Memory B cell (primary cell): Measurements from ENCODE around the gene ZNF595.
"Not testable (repeated sequence)": the region's sequence is repeated elsewhere in the genome, so short reads cannot be mapped to it uniquely, and the experiment has no call there.

Source experiments
- ATAC-seq: fragments of 150-1000 bp; cut with Tn5 transposase; 2 replicates; pipeline ENCODE4 v1.10.0; 2021; ENCODE audit warnings: low read depth, mild to moderate bottlenecking, moderate library complexity
- DNase-seq, 2 donors: peaks; one replicate each; pipeline ENCODE4 v3.0.0; 2022; ENCODE audit warnings: low spot score in 2 of 2
- H3K27ac Mint-ChIP-seq: one replicate; pipeline ENCODE4 v1.8.0; 2022; ENCODE audit warnings: mild to moderate bottlenecking, moderate library complexity, mixed read lengths
- H3K27me3 Mint-ChIP-seq: one replicate; pipeline ENCODE4 v1.8.0; 2022; ENCODE audit warnings: mixed read lengths
- H3K36me3 Mint-ChIP-seq: one replicate; pipeline ENCODE4 v1.8.0; 2022; ENCODE audit warnings: mild to moderate bottlenecking, mixed read lengths
- H3K4me1 Mint-ChIP-seq: one replicate; pipeline ENCODE4 v1.8.0; 2022; ENCODE audit warnings: mixed read lengths
- H3K4me3 Mint-ChIP-seq: one replicate; pipeline ENCODE4 v1.8.0; 2022; ENCODE audit warnings: mild to moderate bottlenecking, moderate library complexity, mixed read lengths
- H3K9me3 Mint-ChIP-seq: one replicate; pipeline ENCODE4 v1.8.0; 2022; ENCODE audit warnings: mixed read lengths

Gene ZNF595

DNA sequence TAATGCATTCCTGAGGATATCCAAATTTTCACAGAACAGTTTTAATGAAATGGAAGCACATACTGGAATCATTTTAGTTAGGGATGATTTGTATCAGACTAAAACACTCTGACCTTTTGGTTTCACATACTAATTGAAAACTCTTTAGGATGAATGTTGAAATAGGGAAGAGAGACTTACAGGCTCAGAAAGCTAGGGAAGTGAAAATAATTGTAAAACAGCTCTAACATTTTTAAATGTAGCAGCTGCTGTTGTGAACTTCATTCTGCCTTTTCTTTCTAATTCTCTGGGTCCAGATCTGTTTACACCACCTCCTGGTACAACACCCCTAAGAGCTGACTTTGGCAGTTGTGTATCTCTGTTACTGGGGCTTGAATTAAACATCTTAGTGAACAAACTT lies 9.7 kb upstream of the ZNF595 start:
- not testable (repeated sequence) for H3K27ac Mint-ChIP-seq, H3K4me3 Mint-ChIP-seq, H3K9me3 Mint-ChIP-seq, H3K4me1 Mint-ChIP-seq, DNase-seq, H3K36me3 Mint-ChIP-seq, H3K27me3 Mint-ChIP-seq
- peak; percentile 55 for ATAC-seq

DNA sequence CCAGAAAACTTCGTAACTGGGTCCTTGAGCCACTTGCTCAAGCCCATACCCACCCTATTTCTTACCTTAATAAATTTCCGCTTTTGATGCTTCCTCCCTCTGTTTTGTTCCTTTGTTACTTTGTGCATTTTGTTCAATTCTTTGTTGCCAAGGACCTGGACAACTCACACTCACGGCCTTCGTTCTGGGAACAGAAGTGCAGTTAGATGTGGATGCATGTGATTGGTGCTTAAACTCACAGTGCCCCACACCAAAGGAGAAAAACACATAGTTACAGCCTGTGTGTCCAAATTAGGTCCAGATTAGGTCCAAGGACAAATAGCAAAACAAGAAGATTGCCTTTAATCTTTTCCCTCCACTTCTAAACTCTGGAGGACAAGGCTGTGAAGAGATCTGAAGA lies 1.9 kb upstream of the ZNF595 start:
- H3K9me3 Mint-ChIP-seq, H3K36me3 Mint-ChIP-seq, H3K4me3 Mint-ChIP-seq, H3K27me3 Mint-ChIP-seq, ATAC-seq, H3K4me1 Mint-ChIP-seq, DNase-seq, H3K27ac Mint-ChIP-seq: not testable (repeated sequence)

DNA sequence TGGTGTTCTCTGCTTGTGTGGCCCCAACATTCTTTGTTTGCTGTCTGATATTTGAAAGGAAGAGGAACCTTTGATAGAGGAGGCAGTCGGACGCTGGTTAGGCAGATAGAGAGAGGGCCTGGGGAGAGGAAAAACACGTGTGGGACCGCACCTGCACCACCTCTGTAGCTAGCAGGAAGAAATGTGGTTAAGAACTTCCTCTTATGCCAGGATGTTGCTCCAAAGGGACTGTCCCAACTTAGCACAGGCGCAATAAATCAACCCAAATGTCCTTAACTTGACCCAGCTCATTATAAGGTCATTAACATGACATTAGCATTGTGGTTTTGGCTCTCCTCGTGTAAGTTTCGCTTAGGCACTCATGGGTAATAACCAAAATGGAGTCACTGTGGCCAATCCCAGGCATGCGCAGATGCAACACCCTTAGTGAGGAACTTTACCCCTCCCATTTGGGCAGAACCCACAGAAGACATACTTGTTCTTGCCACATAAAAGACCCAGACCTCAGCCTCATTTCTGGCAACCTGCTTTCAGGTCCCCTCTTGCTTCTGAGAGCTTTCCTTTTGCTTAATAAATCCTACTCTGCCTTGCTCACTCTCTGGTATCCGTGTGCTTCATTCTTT lies 1.4 kb upstream of the ZNF595 start:
- H3K4me1 Mint-ChIP-seq, H3K9me3 Mint-ChIP-seq, H3K4me3 Mint-ChIP-seq, H3K27me3 Mint-ChIP-seq, H3K27ac Mint-ChIP-seq, H3K36me3 Mint-ChIP-seq: not testable (repeated sequence)
- ATAC-seq (peak; percentile 79), DNase-seq (peak in 1 of 2 donors; percentile 43)

DNA sequence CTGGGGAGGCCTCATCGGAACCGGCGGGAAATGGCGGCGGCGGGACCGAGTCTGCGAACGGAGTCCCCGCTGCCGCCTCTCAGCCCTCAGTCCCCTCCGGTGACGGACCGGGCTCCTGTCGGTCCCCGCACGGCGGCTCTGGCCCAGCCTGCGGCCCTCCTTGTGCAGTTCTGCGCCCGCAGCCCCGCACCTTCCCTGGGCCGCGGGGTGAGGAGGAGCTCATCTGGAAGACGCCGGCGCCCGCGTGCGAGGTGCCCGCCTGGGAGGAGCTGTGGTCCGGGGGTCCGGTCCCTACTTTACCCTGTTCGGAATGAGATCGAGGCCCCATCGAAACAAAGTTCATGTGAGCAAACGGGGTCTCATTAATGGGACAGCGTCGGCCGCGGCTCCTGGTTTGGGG lies 400 bp downstream of the ZNF595 start:
- H3K36me3 Mint-ChIP-seq, DNase-seq, H3K4me1 Mint-ChIP-seq, ATAC-seq, H3K27ac Mint-ChIP-seq, H3K27me3 Mint-ChIP-seq, H3K9me3 Mint-ChIP-seq, H3K4me3 Mint-ChIP-seq: not testable (repeated sequence)

DNA sequence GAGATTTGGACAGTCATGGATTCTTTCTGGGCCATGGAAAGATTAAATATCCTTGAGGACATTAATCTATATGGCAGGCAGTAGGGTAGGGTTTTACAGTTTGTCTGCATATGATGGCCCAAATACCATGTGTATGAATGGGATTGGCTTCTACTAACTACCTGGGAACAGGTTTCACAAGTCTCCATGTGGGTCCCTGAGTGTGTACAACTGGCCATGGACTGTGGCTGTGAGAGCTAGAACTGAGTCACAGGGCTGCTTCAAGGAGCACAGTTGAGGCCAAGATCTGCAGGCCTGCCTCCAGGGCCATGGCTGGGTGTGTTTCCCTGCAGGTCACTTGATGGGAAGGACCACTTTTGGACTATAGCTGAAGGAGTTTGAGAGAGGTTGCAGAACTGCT lies 11.6 kb downstream of the ZNF595 start:
- not testable (repeated sequence) for H3K27ac Mint-ChIP-seq, H3K9me3 Mint-ChIP-seq, H3K4me3 Mint-ChIP-seq, DNase-seq, H3K27me3 Mint-ChIP-seq, ATAC-seq, H3K4me1 Mint-ChIP-seq
- peaks cover 13% of the 10 kb centered on the region for H3K36me3 Mint-ChIP-seq

DNA sequence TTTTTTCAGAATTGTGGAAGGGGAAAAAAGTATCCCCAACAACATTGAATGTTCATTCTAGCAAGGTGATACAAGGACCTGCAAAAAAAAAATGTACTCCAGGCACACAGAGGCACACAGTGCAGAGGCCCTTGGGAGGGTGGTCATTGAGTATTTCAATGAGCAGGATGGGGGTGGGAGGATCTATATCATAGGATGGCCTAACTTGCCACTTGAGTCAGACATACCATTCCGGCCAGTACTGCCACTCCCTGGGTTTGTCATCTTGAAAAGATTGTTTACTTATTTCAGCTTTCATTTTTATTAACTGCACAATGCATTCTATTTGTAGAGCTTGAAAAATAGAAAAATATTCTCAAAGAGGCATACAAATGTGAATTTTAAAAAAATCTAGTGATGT lies 18.7 kb downstream of the ZNF595 start:
- DNase-seq = no peak
- Mint-ChIP-seq H3K4me3 (no peak overlapping the region), H3K9me3 (peaks cover 30% of the 10 kb centered on the region), H3K4me1 (no peaks in the 10 kb centered on the region), H3K36me3 (peaks cover 60% of the 10 kb centered on the region), H3K27ac (no peak overlapping the region), H3K27me3 (no peaks in the 10 kb centered on the region)
- no peak for ATAC-seq

DNA sequence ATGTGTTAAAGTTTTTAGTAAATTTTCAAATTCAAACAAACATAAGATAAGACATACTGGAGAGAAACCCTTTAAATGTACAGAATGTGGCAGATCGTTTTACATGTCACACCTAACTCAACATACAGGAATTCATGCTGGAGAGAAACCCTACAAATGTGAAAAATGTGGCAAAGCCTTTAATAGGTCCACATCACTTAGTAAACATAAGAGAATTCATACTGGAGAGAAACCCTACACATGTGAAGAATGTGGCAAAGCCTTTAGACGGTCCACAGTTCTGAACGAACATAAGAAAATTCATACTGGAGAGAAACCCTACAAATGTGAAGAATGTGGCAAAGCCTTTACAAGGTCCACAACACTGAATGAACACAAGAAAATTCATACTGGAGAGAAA lies 32.8 kb downstream of the ZNF595 start:
- ATAC-seq (no peak), DNase-seq (no peak)
- H3K27ac Mint-ChIP-seq = no peak overlapping the region
- H3K9me3 Mint-ChIP-seq = peaks cover 21% of the 10 kb centered on the region
- H3K4me1 Mint-ChIP-seq = no peaks in the 10 kb centered on the region
- H3K36me3 Mint-ChIP-seq = peaks cover 40% of the 10 kb centered on the region
- no peaks in the 10 kb centered on the region for H3K27me3 Mint-ChIP-seq
- no peak overlapping the region for H3K4me3 Mint-ChIP-seq

DNA sequence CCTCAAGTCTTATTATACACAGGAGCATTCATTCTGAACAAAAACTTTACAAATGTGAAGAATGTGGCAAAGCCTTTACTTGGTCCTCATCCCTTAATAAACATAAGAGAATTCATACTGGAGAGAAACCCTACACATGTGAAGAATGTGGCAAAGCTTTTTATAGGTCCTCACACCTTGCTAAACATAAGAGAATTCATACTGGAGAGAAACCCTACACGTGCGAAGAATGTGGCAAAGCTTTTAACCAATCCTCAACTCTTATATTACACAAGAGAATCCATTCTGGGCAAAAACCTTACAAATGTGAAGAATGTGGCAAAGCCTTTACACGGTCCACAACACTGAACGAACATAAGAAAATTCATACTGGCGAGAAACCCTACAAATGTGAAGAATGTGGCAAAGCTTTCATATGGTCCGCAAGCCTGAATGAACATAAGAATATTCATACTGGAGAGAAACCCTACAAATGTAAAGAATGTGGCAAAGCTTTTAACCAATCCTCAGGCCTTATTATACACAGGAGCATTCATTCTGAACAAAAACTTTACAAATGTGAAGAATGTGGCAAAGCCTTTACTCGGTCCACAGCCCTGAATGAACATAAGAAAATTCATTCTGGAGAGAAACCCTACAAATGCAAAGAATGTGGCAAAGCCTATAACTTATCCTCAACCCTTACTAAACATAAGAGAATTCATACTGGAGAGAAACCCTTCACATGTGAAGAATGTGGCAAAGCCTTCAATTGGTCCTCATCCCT lies 33.6 kb downstream of the ZNF595 start:
- H3K27me3 Mint-ChIP-seq, ATAC-seq, H3K4me1 Mint-ChIP-seq, DNase-seq, H3K27ac Mint-ChIP-seq, H3K4me3 Mint-ChIP-seq: not testable (repeated sequence)
- H3K36me3 Mint-ChIP-seq = peaks cover 41% of the 10 kb centered on the region
- peaks cover 22% of the 10 kb centered on the region for H3K9me3 Mint-ChIP-seq

DNA sequence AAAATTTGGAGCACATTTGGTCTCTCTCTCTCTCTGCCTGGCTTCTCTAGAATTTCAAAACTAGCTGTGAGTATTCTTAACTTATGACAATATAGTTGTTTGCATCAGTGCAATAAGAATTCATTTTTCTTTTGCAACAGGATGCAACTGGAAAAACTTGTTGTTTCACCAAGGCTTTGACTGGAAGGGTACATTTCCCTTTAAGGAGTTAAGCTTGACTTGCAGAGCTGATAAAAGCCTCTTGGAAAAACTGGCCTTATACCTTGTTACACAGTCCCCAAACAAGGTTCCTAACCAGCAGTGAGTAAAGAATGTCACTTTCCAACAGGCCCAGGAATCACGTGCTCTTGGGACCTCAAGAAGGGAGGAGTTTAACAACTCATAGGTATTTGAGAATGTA lies 45.3 kb downstream of the ZNF595 start:
- Mint-ChIP-seq H3K9me3 (peaks cover 9% of the 10 kb centered on the region), H3K4me1 (no peaks in the 10 kb centered on the region), H3K36me3 (peaks cover 5% of the 10 kb centered on the region), H3K27ac (no peak overlapping the region), H3K27me3 (no peaks in the 10 kb centered on the region), H3K4me3 (no peak overlapping the region)
- no peak for DNase-seq
- ATAC-seq = no peak

DNA sequence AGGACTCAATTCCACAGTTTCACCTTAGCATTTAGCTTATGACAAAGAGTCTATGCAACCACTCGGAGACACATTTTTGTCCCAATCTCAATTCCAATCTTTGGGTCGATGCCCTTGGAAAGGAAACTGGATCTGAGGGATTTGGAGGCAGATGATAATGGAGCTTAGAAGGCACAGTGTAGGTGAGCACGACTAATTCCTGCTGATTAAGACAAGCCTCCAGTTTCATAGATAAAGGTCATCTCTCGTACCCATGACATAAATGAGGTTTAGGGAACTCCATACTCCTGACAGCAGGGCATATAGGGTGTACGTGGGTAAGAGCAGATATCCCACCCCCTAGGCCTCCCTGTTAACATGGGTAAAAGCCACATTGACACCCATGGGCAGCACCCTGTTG lies 46.7 kb downstream of the ZNF595 start:
- no peak overlapping the region for H3K27ac Mint-ChIP-seq
- peaks cover 5% of the 10 kb centered on the region for H3K36me3 Mint-ChIP-seq
- H3K4me3 Mint-ChIP-seq = no peak overlapping the region
- peaks cover under 1% of the 10 kb centered on the region for H3K27me3 Mint-ChIP-seq
- H3K9me3 Mint-ChIP-seq = peaks cover 4% of the 10 kb centered on the region
- DNase-seq = no peak
- no peaks in the 10 kb centered on the region for H3K4me1 Mint-ChIP-seq
- ATAC-seq = no peak

DNA sequence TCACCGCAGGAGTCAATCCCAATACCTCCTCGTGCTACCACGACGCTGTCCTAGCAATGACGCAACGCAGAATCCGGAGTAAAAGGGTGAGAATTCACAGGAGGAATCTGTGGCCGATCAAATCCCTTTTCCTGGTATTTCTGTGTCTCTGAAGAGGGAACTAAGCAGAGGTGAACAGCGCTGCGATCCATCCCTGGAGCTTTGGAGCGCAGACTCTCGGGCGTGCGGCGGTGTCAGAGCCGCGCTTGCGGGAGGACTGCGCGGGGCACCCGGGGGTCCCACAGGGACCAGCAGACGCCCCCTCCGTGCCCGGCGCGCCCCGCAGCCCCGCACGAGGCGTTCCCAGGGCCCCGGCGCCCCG lies 53.9 kb downstream of the ZNF595 start:
- Mint-ChIP-seq H3K36me3 (peaks cover 18% of the 10 kb centered on the region), H3K4me1 (no peaks in the 10 kb centered on the region), H3K27ac (no peak overlapping the region), H3K4me3 (no peak overlapping the region), H3K27me3 (peaks cover 28% of the 10 kb centered on the region), H3K9me3 (peaks cover 28% of the 10 kb centered on the region)
- DNase-seq (no peak), ATAC-seq (no peak)

DNA sequence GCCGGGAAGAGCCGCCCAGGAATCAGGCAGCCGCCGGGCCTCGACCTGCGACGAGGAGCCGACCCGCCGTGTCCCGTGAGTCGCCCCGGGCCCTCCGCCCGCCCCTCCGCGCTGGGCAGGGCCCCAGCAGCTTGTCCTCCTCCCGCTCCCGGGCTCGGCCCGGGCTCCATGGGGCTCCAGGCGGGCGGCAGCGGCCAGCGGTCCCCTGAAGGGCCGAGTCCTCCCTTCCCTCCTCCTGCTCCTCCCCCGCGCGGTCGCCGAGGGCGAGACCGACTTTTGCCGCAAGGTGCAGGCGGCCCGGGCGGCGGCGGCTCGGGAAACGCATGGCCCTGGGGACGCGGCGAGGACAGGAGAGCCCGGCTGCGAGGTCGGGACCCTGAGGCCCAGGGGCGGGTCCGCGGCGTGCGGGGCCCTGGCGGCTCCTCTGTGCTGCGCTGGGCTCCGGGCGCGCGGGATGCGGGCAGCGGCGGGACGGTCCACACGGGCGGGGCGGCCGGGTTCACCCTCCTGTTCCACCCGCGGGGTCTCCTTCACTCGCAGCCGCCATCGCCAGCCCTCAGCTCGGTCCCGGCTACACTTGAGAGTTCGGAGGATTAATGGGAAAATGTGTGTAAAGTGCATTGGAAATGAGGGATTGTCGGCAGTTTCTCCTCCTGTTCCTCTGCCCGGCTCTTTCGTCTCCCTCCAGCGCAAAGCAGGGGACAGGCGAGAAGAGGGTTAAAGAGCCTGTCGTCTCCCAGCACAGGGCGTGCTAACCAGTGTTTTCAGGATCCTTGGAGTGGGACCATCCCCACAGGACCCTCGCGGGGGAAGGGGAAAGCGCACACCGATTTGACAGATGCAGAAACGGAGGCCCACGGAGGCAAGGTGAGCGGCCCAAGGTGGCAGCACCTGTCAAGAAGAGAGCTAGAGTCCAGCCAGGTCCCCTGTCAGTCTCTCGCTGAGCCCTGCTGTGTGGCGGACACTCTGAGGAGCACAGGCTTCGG lies 54.6 kb downstream of the ZNF595 start:
- H3K27ac Mint-ChIP-seq = no peak overlapping the region
- no peak overlapping the region for H3K4me3 Mint-ChIP-seq
- no peaks in the 10 kb centered on the region for H3K4me1 Mint-ChIP-seq
- peaks cover 29% of the 10 kb centered on the region for H3K9me3 Mint-ChIP-seq
- H3K36me3 Mint-ChIP-seq = peaks cover 18% of the 10 kb centered on the region
- DNase-seq (no peak), ATAC-seq (no peak)
- peaks cover 30% of the 10 kb centered on the region for H3K27me3 Mint-ChIP-seq

DNA sequence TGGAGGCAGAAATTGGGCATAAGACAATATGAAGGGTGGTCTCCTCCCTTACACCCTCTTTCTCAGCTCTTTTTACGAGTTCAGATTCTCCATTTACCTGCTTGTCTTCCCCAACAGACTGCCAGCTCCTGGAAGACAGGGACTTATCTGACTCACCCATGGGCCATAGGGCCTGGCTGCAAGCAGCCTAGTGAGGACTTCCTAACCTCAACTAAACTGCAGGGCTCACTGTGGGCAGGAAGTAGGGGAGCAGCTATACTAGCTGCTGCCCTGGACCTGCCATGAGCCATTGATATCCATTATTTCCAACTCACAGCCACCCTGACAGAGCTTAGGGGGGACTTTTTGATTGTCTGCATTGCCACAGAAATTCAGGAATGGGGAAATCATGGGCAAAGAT lies 59.6 kb downstream of the ZNF595 start:
- no peak for DNase-seq

DNA sequence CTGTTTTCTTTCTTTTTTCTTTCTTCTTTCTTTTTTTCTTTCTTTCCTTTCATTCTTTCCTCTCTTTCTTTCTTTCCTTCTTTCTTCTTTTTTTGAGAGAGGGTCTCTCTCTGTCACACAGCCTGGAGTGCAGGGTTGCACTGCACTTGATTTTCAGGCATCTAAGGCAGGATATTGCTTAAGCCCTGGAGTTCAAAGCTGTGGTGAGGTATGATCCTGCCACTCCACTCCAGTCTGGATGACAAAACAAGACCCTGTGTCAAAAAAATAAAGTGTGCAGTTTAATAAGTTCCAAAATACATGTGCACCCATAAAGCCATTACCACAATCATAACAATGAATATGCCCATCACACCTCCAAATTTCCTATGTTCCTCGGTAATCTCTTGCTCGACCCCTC lies 60.6 kb downstream of the ZNF595 start:
- Mint-ChIP-seq H3K27ac (no peak overlapping the region), H3K27me3 (peaks cover 21% of the 10 kb centered on the region), H3K9me3 (peaks cover 36% of the 10 kb centered on the region), H3K4me1 (peaks cover 2% of the 10 kb centered on the region), H3K4me3 (no peak overlapping the region), H3K36me3 (peaks cover 19% of the 10 kb centered on the region)
- no peak for DNase-seq
- ATAC-seq = no peak

More for the DNA sequence above, 59.6 kb downstream of the ZNF595 start:
- ATAC-seq = no peak
- peaks cover 2% of the 10 kb centered on the region for H3K4me1 Mint-ChIP-seq
- peaks cover 25% of the 10 kb centered on the region for H3K27me3 Mint-ChIP-seq
- no peak overlapping the region for H3K27ac Mint-ChIP-seq
- H3K36me3 Mint-ChIP-seq = peaks cover 20% of the 10 kb centered on the region
- H3K9me3 Mint-ChIP-seq = peaks cover 36% of the 10 kb centered on the region
- H3K4me3 Mint-ChIP-seq = no peak overlapping the region
